PFSK-1 (cell line): ENCODE results near the gene ARHGAP10.

Experiments used
- FOXP2 ChIP-seq: optimal IDR thresholded peaks from 2 replicates; pipeline ENCODE3; 2011; ENCODE audit warnings: borderline replicate concordance, control low read depth, inconsistent platforms; ENCODE audit not compliant: insufficient read depth; ENCODE audit errors: extremely low read length, extremely low read depth
- POLR2AphosphoS5 ChIP-seq: IDR thresholded peaks from 2 replicates; pipeline ENCODE4 v1.6.1; 2012; ENCODE audit warnings: low read depth, mild to moderate bottlenecking, control low read depth, low read length, moderate library complexity
- SIN3A ChIP-seq: IDR thresholded peaks from 2 replicates; pipeline ENCODE4 v1.6.1; 2012; ENCODE audit warnings: mild to moderate bottlenecking, low read length, moderate library complexity, borderline replicate concordance; ENCODE audit not compliant: insufficient read depth
- TAF1 ChIP-seq: IDR thresholded peaks from 2 replicates; pipeline ENCODE4 v1.6.1; 2012; ENCODE audit warnings: low read length, control low read depth, borderline replicate concordance; ENCODE audit not compliant: insufficient read depth
- TF ChIP-seq, protein P1 (sequence below), 2 experiments: IDR thresholded peaks; 2 replicates each; pipeline versions ENCODE4 v1.6.1 to v1.8.0; 2011 to 2012; ENCODE audit warnings: low read depth in 2 of 2, low read length in 2 of 2, control low read depth in 1 of 2, inconsistent platforms in 1 of 2, mild to moderate bottlenecking in 1 of 2, moderate library complexity in 1 of 2; ENCODE audit not compliant: insufficient read depth in 1 of 2

ARHGAP10 gene

DNA sequence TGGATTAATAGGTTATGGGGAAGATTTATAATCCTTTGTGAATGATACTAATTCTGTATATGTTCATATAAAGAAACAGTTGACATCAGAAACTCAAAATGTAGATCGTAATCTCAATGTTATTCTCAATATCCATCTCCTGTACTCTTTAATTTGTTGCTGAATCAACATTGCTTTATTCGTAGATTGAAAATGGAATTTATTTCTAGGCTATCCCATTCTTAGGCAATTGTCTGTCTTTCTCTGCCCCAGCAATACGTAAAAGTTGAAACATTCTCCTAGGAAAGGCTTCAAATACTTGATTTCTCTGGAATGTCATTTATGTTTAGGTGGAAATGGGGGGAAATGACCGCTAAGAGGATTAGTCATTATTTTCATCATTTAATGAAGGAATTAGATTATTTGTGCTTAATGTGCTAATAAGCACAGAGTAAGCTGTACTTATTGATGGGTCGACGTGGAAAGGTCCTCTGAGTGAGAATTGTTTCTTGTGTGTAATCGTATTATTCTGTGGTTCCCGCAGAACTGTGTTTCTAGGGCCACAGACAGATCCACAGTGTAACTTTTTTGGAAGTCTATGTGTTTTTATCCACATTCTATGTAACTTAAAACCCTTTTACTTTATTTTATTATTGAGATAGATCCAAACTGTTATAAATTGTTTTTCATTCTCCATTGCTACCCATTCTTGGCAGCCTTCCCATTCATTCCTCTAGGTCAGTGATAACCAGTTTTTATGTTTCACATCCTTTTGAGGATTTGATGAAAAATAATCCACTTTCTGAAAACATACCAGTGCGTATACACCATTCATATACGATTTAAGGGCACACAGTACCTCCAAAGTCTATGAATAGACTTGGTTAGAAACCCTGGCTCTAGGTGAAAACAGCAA, 262.9 kb downstream of the ARHGAP10 start:
- TF ChIP-seq, protein P1, sequence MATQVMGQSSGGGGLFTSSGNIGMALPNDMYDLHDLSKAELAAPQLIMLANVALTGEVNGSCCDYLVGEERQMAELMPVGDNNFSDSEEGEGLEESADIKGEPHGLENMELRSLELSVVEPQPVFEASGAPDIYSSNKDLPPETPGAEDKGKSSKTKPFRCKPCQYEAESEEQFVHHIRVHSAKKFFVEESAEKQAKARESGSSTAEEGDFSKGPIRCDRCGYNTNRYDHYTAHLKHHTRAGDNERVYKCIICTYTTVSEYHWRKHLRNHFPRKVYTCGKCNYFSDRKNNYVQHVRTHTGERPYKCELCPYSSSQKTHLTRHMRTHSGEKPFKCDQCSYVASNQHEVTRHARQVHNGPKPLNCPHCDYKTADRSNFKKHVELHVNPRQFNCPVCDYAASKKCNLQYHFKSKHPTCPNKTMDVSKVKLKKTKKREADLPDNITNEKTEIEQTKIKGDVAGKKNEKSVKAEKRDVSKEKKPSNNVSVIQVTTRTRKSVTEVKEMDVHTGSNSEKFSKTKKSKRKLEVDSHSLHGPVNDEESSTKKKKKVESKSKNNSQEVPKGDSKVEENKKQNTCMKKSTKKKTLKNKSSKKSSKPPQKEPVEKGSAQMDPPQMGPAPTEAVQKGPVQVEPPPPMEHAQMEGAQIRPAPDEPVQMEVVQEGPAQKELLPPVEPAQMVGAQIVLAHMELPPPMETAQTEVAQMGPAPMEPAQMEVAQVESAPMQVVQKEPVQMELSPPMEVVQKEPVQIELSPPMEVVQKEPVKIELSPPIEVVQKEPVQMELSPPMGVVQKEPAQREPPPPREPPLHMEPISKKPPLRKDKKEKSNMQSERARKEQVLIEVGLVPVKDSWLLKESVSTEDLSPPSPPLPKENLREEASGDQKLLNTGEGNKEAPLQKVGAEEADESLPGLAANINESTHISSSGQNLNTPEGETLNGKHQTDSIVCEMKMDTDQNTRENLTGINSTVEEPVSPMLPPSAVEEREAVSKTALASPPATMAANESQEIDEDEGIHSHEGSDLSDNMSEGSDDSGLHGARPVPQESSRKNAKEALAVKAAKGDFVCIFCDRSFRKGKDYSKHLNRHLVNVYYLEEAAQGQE (IDR thresholded peaks at IDR 0.05; ENCODE audit: insufficient read depth in 1 of 2, low read depth in 2 of 2, low read length in 2 of 2): no peak
- TF ChIP-seq TAF1: no peak

DNA sequence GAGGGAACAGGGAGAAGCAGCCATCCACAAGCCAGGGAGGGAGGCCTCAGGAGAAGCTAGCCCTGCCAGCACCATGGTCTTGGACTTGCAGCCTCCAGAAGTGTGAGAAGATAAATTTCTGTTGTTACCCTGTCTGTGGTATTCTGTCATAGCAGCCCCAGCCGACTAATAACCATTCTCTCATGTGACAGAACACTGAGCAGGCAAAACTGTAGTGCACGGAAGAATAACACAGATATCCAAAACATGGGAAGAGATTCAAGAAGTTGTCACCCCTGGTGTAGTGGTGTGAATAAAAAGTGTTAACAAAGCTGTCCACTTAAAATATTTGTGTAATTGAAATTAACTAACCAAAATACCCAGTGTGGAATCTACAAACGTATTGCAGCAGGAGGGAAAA, 265.0 kb downstream of the ARHGAP10 start:
- TF ChIP-seq POLR2AphosphoS5: no peak

DNA sequence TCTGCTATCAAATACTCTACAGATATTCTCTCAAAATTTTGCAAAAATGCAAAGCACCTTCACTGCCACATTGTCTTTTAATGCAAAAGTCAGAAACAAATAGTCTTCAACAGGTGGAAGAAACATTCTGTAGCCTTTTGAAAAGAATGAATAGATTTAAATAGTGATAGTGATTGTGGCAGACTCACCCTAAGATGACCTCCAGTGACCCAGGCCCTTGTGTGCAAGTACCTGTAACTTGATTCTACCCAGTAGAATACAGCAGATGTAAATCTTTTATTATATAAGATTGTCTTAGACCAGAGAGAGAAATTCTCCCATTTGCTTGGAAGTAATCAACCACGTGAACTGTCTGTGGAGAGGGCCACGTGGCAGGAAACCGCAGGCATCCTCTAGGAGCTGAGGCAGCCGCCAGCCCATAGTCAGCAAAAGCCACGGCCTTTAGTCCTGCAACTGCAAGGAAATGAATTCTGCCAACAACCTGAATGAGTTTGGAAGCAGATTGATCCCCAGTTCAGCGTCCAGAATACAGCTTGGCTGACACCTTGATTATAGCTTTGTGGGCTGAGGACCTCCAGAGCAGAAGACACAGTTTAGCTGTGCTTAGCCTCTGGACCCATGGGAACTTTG, 272.5 kb downstream of the ARHGAP10 start:
- TF ChIP-seq FOXP2 (no peak), SIN3A (no peak), POLR2AphosphoS5 (no peak), TAF1 (no peak)
- TF ChIP-seq, protein P1 (IDR thresholded peaks at IDR 0.05; ENCODE audit: insufficient read depth in 1 of 2, low read depth in 2 of 2, low read length in 2 of 2): no peak

DNA sequence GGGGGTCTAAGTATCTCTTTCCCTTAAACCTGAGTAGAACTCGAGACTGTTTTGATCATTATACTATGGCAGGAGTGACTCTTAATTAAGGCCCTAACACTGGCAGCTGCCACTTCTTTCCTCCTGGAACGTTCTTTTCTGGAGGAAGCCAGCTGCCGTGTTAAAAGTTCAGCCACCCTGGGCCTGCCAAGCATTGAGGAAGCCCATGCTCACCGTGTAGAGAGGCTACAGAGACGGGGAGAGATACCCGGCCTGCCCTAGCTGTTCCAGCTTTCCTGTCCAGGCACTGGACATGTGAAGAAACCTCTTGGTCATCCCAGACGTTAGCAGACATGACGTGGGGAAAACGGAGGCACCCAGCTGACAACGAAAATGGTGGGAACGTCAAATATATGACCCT, 274.1 kb downstream of the ARHGAP10 start:
- TF ChIP-seq, protein P1 (IDR thresholded peaks at IDR 0.05; ENCODE audit: insufficient read depth in 1 of 2, low read depth in 2 of 2, low read length in 2 of 2): no peak
- TF ChIP-seq SIN3A (no peak), FOXP2 (no peak)

DNA sequence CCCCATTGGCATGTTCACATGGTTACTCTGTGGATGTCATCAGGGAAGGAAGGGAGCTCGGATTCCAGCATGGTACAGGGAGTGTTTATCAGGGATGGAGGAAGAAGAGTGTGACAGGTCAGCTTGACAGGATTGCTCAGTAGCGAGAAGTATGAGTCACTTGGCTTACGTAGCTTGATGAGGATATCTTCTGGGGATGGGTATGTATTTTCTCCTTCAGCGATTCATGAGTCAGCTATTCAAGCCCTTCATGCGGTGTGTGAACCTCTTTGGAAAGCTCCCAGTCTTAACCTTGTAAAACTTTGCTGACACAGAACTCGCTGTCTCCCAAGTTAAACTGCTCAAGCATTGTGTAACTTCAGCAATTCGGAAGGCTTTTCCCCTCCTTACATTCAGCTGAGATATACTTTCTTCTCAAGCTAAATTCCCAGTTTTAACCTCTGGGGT, 275.4 kb downstream of the ARHGAP10 start:
- TF ChIP-seq, protein P1 (IDR thresholded peaks at IDR 0.05; ENCODE audit: insufficient read depth in 1 of 2, low read depth in 2 of 2, low read length in 2 of 2): no peak
- peak; percentile 52 for TF ChIP-seq FOXP2
- peak; percentile 21; the same call in 1 of the 2 replicates for TF ChIP-seq SIN3A
